Mesendoderm (in vitro differentiated cells): ENCODE measurements around the gene KIF1A.

Experiments used
- DNase-seq: peaks from one replicate; pipeline ENCODE4 v3.0.0; 2013
- H2AK5ac ChIP-seq: 2 replicates; pipeline ENCODE4 v1.6.1; 2013; ENCODE audit warnings: low read length, inconsistent platforms
- H2BK120ac ChIP-seq: 2 replicates; pipeline ENCODE4 v1.6.1; 2013; ENCODE audit warnings: low read depth, mild to moderate bottlenecking, low read length, moderate library complexity, mixed read lengths
- H2BK15ac ChIP-seq: replicated peaks from 2 replicates; pipeline ENCODE4 v1.6.1; 2013; ENCODE audit warnings: low read depth, mild to moderate bottlenecking, moderate library complexity
- H2BK5ac ChIP-seq: 2 replicates; pipeline ENCODE4 v1.6.1; 2013; ENCODE audit warnings: low read length, inconsistent platforms
- H3K18ac ChIP-seq: 2 replicates; pipeline ENCODE4 v1.6.1; 2013; ENCODE audit warnings: mild to moderate bottlenecking, low read length, mixed read lengths
- H3K23ac ChIP-seq: one replicate; pipeline ENCODE4 v1.6.1; 2013; ENCODE audit warnings: low read length
- H3K27ac ChIP-seq: 2 replicates; pipeline ENCODE4 v1.5.1; 2013; ENCODE audit warnings: low read depth, mild to moderate bottlenecking, inconsistent platforms, low read length, moderate library complexity
- H3K27me3 ChIP-seq: 2 replicates; pipeline ENCODE4 v1.6.1; 2013; ENCODE audit warnings: low read length, control low read depth, mild to moderate bottlenecking, inconsistent platforms; ENCODE audit not compliant: insufficient read depth, poor library complexity
- H3K36me3 ChIP-seq: 2 replicates; pipeline ENCODE4 v1.6.1; 2013; ENCODE audit warnings: low read length, inconsistent platforms; ENCODE audit not compliant: control insufficient read depth, insufficient read depth
- H3K4ac ChIP-seq: one replicate; pipeline ENCODE4 v1.6.1; 2013; ENCODE audit warnings: low read depth, mild to moderate bottlenecking, low read length, moderate library complexity
- H3K4me1 ChIP-seq: 2 replicates; pipeline ENCODE4 v1.6.1; 2013; ENCODE audit warnings: low read depth, low read length, inconsistent platforms; ENCODE audit not compliant: control insufficient read depth
- H3K4me2 ChIP-seq: 2 replicates; pipeline ENCODE4 v1.6.1; 2013; ENCODE audit warnings: low read length
- H3K4me3 ChIP-seq: 2 replicates; pipeline ENCODE4 v1.5.1; 2013; ENCODE audit warnings: mild to moderate bottlenecking, low read length
- H3K56ac ChIP-seq: one replicate; pipeline ENCODE4 v1.6.1; 2013; ENCODE audit warnings: low read length
- H3K79me1 ChIP-seq: 2 replicates; pipeline ENCODE4 v1.6.1; 2013; ENCODE audit warnings: low read length, inconsistent platforms
- H3K79me2 ChIP-seq: 2 replicates; pipeline ENCODE4 v1.6.1; 2013; ENCODE audit warnings: mild to moderate bottlenecking, low read length; ENCODE audit not compliant: control insufficient read depth, insufficient read depth
- H3K9ac ChIP-seq: 2 replicates; pipeline ENCODE4 v1.6.1; 2013; ENCODE audit warnings: low read length, inconsistent platforms
- H4K5ac ChIP-seq: one replicate; pipeline ENCODE4 v1.6.1; 2013; ENCODE audit warnings: low read length
- H4K8ac ChIP-seq: one replicate; pipeline ENCODE4 v1.6.1; 2013; ENCODE audit warnings: low read depth, mild to moderate bottlenecking, control low read depth, low read length, moderate library complexity
- WGBS: extraction: QIAGEN DNeasy Blood & Tissue Kit; methylation state at CpG from one replicate; pipeline ENCODE4 v1.1.7; 2013; ENCODE audit warnings: low lambda C conversion rate, missing lambda C conversion rate; ENCODE audit not compliant: insufficient coverage; ENCODE audit errors: extremely low coverage; 5-methylcytosine and 5-hydroxymethylcytosine counted together

Gene KIF1A

DNA sequence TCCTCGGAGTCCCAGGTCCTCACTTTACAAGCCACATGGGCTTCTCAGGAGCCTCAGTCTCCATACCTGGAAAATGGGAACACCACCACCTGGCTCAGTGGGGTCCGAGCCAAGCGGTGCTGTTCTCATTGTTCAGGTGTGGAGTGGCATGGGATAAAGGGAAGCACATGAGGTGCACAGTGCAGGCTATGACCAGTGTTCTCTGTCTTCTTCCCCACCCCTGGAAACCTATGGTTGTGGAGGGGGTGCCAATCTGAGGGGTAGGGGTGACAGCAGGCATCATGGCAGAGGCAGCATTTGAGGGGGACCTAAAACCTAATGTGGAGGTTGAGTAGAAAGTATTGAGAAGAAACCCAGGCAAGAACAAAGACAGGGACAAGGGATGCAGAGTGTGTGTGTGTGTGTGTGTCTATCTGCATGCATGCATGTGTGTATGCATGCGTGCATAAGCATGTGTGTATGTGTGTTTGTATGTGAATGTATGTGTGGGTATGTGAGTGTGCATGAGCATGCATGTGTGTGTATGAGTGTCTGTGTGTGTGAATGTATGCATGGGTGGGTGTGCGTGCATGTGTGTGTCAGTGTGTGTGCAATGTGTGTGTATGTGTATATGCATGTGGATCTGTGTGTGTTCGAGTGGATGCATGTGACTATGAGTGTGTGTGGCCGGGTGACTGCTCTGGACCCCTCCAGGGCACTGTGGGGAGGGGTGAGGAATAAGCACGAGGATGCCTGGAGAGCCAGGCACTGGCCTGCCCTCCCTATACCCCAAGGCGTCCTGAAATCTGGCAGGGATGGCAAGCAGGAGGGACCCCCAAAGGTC lies 4.0 kb downstream of the KIF1A start:
- peak overlapping the region; percentile 24 for H3K23ac ChIP-seq
- peaks cover 75% of the 10 kb centered on the region for H3K79me2 ChIP-seq
- H3K4me3 ChIP-seq = no peak overlapping the region
- no peak overlapping the region for H2BK120ac ChIP-seq
- no peak overlapping the region for H3K4me2 ChIP-seq
- H3K36me3 ChIP-seq = peaks cover 5% of the 10 kb centered on the region
- H3K4me1 ChIP-seq = no peaks in the 10 kb centered on the region
- peaks cover 14% of the 10 kb centered on the region for H3K79me1 ChIP-seq
- H3K27me3 ChIP-seq = no peaks in the 10 kb centered on the region
- H4K5ac ChIP-seq = no peak overlapping the region
- no peak overlapping the region for H3K27ac ChIP-seq
- H3K4ac ChIP-seq = no peak overlapping the region
- no peak overlapping the region for H3K18ac ChIP-seq
- no peak overlapping the region for H3K56ac ChIP-seq
- no peak for DNase-seq
- H2AK5ac ChIP-seq = no peak overlapping the region
- H3K9ac ChIP-seq = no peak overlapping the region
- H2BK5ac ChIP-seq = no peak overlapping the region
- no CpG with 5 or more reads among the region's 9 CpGs for WGBS
- H2BK15ac ChIP-seq = no peak overlapping the region
- H4K8ac ChIP-seq = no peak overlapping the region

DNA sequence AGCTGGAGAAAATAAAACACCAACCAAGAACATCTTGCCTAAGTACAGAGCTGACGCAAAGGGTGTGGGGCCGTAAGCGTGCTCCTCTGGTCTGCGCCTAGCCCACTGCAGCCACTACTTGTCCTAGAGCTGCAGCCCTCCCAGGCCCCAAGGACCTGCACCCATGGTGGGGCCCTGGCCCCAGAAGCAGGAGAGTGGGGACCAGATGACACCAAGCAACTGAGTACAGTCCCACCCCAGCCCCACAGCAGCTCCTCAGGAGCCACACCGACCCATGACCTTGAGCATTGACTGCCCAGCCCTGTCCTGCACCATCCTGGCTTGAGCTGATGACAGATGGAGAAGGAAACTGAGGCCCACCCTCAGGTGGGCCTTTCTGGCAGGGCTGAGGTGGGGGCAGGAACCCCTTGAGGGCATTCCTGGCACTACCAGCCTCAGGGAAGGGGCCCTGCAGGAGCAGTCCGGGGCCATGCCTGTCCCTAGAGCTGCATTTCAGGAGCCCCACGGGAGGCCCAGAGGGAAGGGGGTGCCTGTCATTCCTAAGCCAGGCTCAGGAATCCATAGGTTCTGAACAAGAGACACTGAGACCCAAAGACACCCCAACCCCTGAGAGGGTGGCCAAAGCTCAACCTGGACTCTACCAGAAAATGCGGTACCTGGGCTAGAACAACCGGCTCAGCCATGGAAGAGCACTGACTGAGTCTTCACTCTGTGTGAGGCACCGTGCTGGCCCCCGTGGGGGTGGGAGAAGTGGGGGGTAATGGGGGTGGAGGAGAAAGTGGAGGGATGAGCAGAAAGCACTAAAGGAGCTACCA lies 4.9 kb downstream of the KIF1A start:
- Histone ChIP-seq H3K4me1 (no peaks in the 10 kb centered on the region), H3K4ac (no peak overlapping the region), H3K56ac (no peak overlapping the region), H2BK5ac (no peak overlapping the region), H4K5ac (no peak overlapping the region), H3K27ac (no peak overlapping the region), H3K9ac (no peak overlapping the region), H4K8ac (no peak overlapping the region), H3K23ac (no peak overlapping the region), H3K4me3 (no peak overlapping the region), H3K18ac (no peak overlapping the region), H3K27me3 (no peaks in the 10 kb centered on the region), H3K4me2 (no peak overlapping the region), H2BK15ac (no peak overlapping the region), H2AK5ac (no peak overlapping the region), H3K79me1 (peaks cover 14% of the 10 kb centered on the region), H3K79me2 (peaks cover 81% of the 10 kb centered on the region), H2BK120ac (no peak overlapping the region), H3K36me3 (peaks cover 5% of the 10 kb centered on the region)
- no CpG with 5 or more reads among the region's 11 CpGs for WGBS
- no peak for DNase-seq

DNA sequence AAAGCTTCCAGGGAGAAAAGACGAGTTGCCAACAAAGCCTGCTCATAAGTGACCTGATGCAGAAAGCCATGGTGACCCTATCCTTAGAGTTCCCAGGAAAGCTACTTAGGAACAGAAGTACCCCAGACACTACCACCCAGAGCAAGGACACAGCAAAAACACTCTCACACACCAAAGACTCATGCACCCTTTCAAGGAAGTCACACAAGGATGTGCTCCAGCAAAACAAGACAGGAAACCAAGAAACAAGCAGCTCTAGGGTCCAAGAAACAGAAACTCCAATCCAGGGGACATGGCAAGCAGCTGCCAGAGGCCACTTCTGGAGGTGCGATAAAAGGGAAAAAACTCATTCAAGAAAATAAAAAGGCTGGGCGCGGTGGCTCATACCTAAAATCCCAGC lies 5.7 kb downstream of the KIF1A start:
- peaks cover 82% of the 10 kb centered on the region for H3K79me2 ChIP-seq
- no CpG with 5 or more reads among the region's 4 CpGs for WGBS

GRCh38 chr2:240813231-240813921 lies 6.6 kb downstream of the KIF1A start:
- no peak overlapping the region for H3K4me3 ChIP-seq
- peaks cover 14% of the 10 kb centered on the region for H3K79me1 ChIP-seq
- no peak overlapping the region for H3K4me2 ChIP-seq
- no peak overlapping the region for H2BK120ac ChIP-seq
- H3K27ac ChIP-seq = no peak overlapping the region
- no peaks in the 10 kb centered on the region for H3K27me3 ChIP-seq
- no CpG with 5 or more reads among the region's 17 CpGs for WGBS
- no peak overlapping the region for H2AK5ac ChIP-seq
- DNase-seq = no peak
- H2BK5ac ChIP-seq = no peak overlapping the region
- H3K4ac ChIP-seq = no peak overlapping the region
- H3K36me3 ChIP-seq = peaks cover 5% of the 10 kb centered on the region
- peaks cover 78% of the 10 kb centered on the region for H3K79me2 ChIP-seq
- no peak overlapping the region for H3K56ac ChIP-seq
- no peak overlapping the region for H4K5ac ChIP-seq
- no peak overlapping the region for H3K23ac ChIP-seq
- H3K4me1 ChIP-seq = no peaks in the 10 kb centered on the region
- H2BK15ac ChIP-seq = no peak overlapping the region
- H4K8ac ChIP-seq = no peak overlapping the region
- H3K18ac ChIP-seq = no peak overlapping the region
- H3K9ac ChIP-seq = no peak overlapping the region

More for the DNA sequence above, 5.7 kb downstream of the KIF1A start:
- H3K4me1 ChIP-seq = no peaks in the 10 kb centered on the region
- no peak overlapping the region for H3K56ac ChIP-seq
- no peak overlapping the region for H3K18ac ChIP-seq
- H2AK5ac ChIP-seq = no peak overlapping the region
- no peak overlapping the region for H3K27ac ChIP-seq
- no peak overlapping the region for H3K23ac ChIP-seq
- peaks cover 14% of the 10 kb centered on the region for H3K79me1 ChIP-seq
- no peak overlapping the region for H4K8ac ChIP-seq
- H2BK120ac ChIP-seq = no peak overlapping the region
- no peak overlapping the region for H3K4ac ChIP-seq
- H4K5ac ChIP-seq = no peak overlapping the region
- DNase-seq = no peak
- H3K4me3 ChIP-seq = no peak overlapping the region
- peaks cover 5% of the 10 kb centered on the region for H3K36me3 ChIP-seq
- H2BK5ac ChIP-seq = no peak overlapping the region
- H2BK15ac ChIP-seq = no peak overlapping the region
- H3K27me3 ChIP-seq = no peaks in the 10 kb centered on the region
- no peak overlapping the region for H3K9ac ChIP-seq
- H3K4me2 ChIP-seq = no peak overlapping the region

- Histone ChIP-seq H3K9ac (no peak overlapping the region), H2BK15ac (no peak overlapping the region), H3K23ac (no peak overlapping the region), H2BK120ac (no peak overlapping the region), H3K18ac (no peak overlapping the region), H3K27ac (no peak overlapping the region), H3K4me2 (no peak overlapping the region), H3K36me3 (peaks cover 5% of the 10 kb centered on the region), H3K4ac (no peak overlapping the region), H3K4me3 (no peak overlapping the region), H2AK5ac (no peak overlapping the region), H3K79me1 (peaks cover 12% of the 10 kb centered on the region), H3K4me1 (no peaks in the 10 kb centered on the region), H2BK5ac (no peak overlapping the region), H3K79me2 (peaks cover 71% of the 10 kb centered on the region), H3K27me3 (no peaks in the 10 kb centered on the region), H4K8ac (no peak overlapping the region), H4K5ac (no peak overlapping the region), H3K56ac (no peak overlapping the region)
- WGBS = no CpG with 5 or more reads among the region's 20 CpGs
- DNase-seq = no peak
Observed at GRCh38 chr2:240812721-240813120, 7.3 kb downstream of the KIF1A start.
